Fibroblast of upper back skin (primary cell): Measurements from ENCODE around the gene ZMYM1.
A peak's percentile ranks its signal among the peaks of the same experiment; 100 is the strongest.
"Not testable (repeated sequence)": the region's sequence is repeated elsewhere in the genome, so short reads cannot be mapped to it uniquely, and the experiment has no call there.

ENCODE experiments used
- DNase-seq: peaks from one replicate; pipeline ENCODE4 v3.0.0-alpha.2; 2013

ZMYM1 gene

GRCh38 chr1:35079003-35079930 lies at the start of gene ZMYM1:
Gene ZMYM1, plus strand, starts transcription at chr1:35079385. Its CDS starts 14,603 bp downstream, at chr1:35093988.
- peak; percentile 88 for DNase-seq

GRCh38 chr1:35029761-35030160 lies 49.4 kb upstream of the ZMYM1 start:
- DNase-seq: peak; percentile 50

GRCh38 chr1:35030338-35030737 lies 48.8 kb upstream of the ZMYM1 start:
- DNase-seq: no peak

GRCh38 chr1:35030756-35031446 lies 48.3 kb upstream of the ZMYM1 start:
- peak; percentile 37 for DNase-seq

- DNase-seq: no peak
Measured at GRCh38 chr1:35032384-35032739, 46.8 kb upstream of the ZMYM1 start.

- no peak for DNase-seq
Measured at GRCh38 chr1:35033346-35033745, 45.8 kb upstream of the ZMYM1 start.

GRCh38 chr1:35036621-35037020 lies 42.6 kb upstream of the ZMYM1 start:
- no peak for DNase-seq

- no peak for DNase-seq
Measured at GRCh38 chr1:35037206-35037605, 42.0 kb upstream of the ZMYM1 start.

GRCh38 chr1:35038723-35039122 lies 40.5 kb upstream of the ZMYM1 start:
- no peak for DNase-seq

- DNase-seq: no peak
Measured at GRCh38 chr1:35043498-35043897, 35.7 kb upstream of the ZMYM1 start.

- peak; percentile 57 for DNase-seq
Measured at GRCh38 chr1:35044431-35044830, 34.8 kb upstream of the ZMYM1 start.

- no peak for DNase-seq
Measured at GRCh38 chr1:35046730-35047129, 32.5 kb upstream of the ZMYM1 start.

GRCh38 chr1:35047188-35047858 lies 31.9 kb upstream of the ZMYM1 start:
- DNase-seq: peak; percentile 96

- peak; percentile 32 for DNase-seq
Measured at GRCh38 chr1:35049116-35049515, 30.1 kb upstream of the ZMYM1 start.

GRCh38 chr1:35053433-35053832 lies 25.8 kb upstream of the ZMYM1 start:
- DNase-seq: no peak

- DNase-seq: not testable (repeated sequence)
Measured at GRCh38 chr1:35054282-35054681, 24.9 kb upstream of the ZMYM1 start.

GRCh38 chr1:35058321-35058720 lies 20.9 kb upstream of the ZMYM1 start:
- not testable (repeated sequence) for DNase-seq

- no peak for DNase-seq
Measured at GRCh38 chr1:35058988-35059387, 20.2 kb upstream of the ZMYM1 start.

GRCh38 chr1:35062518-35063196 lies 16.5 kb upstream of the ZMYM1 start:
- no peak for DNase-seq

- DNase-seq: no peak
Measured at GRCh38 chr1:35064265-35064664, 14.9 kb upstream of the ZMYM1 start.

GRCh38 chr1:35069746-35070145 lies 9.4 kb upstream of the ZMYM1 start:
- no peak for DNase-seq

- DNase-seq: no peak
Measured at GRCh38 chr1:35073265-35073811, 5.8 kb upstream of the ZMYM1 start.

- not testable (repeated sequence) for DNase-seq
Measured at GRCh38 chr1:35076426-35076825, 2.8 kb upstream of the ZMYM1 start.
